ENCODE data around the gene RSPH10B2. TPM values are rescaled to one million over a fixed set of nuclear protein-coding genes. Genes with fewer than 3 reads are reported as not detected.

Gene RSPH10B2
- total and polyA plus RNA-seq, 2 of the 13 experiments (the other 11 are each of a cell fraction or from before 2014, with no cell fraction given), result 0.31 TPM; not detected in 1

- TF ChIP-seq POLR2A (IDR thresholded peaks at IDR 0.05; ENCODE audit: insufficient read depth in 1 of 2, low read depth in 2 of 2, low read length in 2 of 2) (peak; percentile 55 to 82), SRSF1 (optimal IDR thresholded peaks at IDR 0.05; ENCODE audit: low read depth, low read length) (no peak), BRF2 (CRISPR knock-in tag; IDR thresholded peaks at IDR 0.05) (no peak), HDAC1 (CRISPR knock-in tag; IDR thresholded peaks at IDR 0.05) (peak; percentile 59), ZFP36 (IDR thresholded peaks at IDR 0.05; ENCODE audit: borderline replicate concordance, low read depth, low read length, partially characterized antibody) (no peak), REXO4 (CRISPR knock-in tag; IDR thresholded peaks at IDR 0.05; ENCODE audit: borderline replicate concordance) (no peak), DR1 (CRISPR knock-in tag; IDR thresholded peaks at IDR 0.05) (0 out of 2 replicates have a peak, but pooled peaks have one; percentile 37), NFYB (CRISPR knock-in tag; IDR thresholded peaks at IDR 0.05) (peak; percentile 15; the same call in 1 of the 2 replicates), MATR3 (CRISPR knock-in tag; IDR thresholded peaks at IDR 0.05) (no peak), PHF21A (CRISPR knock-in tag; IDR thresholded peaks at IDR 0.05) (peak; percentile 64; the same call in 1 of the 2 replicates), FOXK1 (CRISPR knock-in tag; IDR thresholded peaks at IDR 0.05; ENCODE audit: borderline replicate concordance, low read depth) (peak; percentile 52; the same call in 1 of the 2 replicates), ZNF367 (CRISPR knock-in tag; IDR thresholded peaks at IDR 0.05; ENCODE audit: borderline replicate concordance) (no peak), ETV5 (CRISPR knock-in tag; IDR thresholded peaks at IDR 0.05; ENCODE audit: borderline replicate concordance) (peak; percentile 85), ZNF574 (CRISPR knock-in tag; IDR thresholded peaks at IDR 0.05) (0 out of 2 replicates have a peak, but pooled peaks have one; percentile 78), ZBTB8A (CRISPR knock-in tag; IDR thresholded peaks at IDR 0.05; ENCODE audit: borderline replicate concordance, low read depth) (no peak), ZNF264 (CRISPR knock-in tag; IDR thresholded peaks at IDR 0.05) (no peak), SCMH1 (CRISPR knock-in tag; IDR thresholded peaks at IDR 0.05; ENCODE audit: borderline replicate concordance) (no peak), MYC (CRISPR knock-in tag; IDR thresholded peaks at IDR 0.05; ENCODE audit: borderline replicate concordance) (peak; percentile 69), GABPA (IDR thresholded peaks at IDR 0.05; ENCODE audit: low read depth, low read length) (peak; percentile 84), GABPA (CRISPR knock-in tag; IDR thresholded peaks at IDR 0.05; ENCODE audit: low read depth) (peak; percentile 94), NFE2 (CRISPR knock-in tag; IDR thresholded peaks at IDR 0.05) (no peak), ZNF782 (CRISPR knock-in tag; IDR thresholded peaks at IDR 0.05; ENCODE audit: borderline replicate concordance) (no peak)
- TF ChIP-seq, protein P1, sequence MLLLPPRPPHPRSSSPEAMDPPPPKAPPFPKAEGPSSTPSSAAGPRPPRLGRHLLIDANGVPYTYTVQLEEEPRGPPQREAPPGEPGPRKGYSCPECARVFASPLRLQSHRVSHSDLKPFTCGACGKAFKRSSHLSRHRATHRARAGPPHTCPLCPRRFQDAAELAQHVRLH (CRISPR knock-in tag; IDR thresholded peaks at IDR 0.05; ENCODE audit: borderline replicate concordance, low read depth), result no peak; the same call in 1 of the 2 replicates
- TF ChIP-seq, protein P2, sequence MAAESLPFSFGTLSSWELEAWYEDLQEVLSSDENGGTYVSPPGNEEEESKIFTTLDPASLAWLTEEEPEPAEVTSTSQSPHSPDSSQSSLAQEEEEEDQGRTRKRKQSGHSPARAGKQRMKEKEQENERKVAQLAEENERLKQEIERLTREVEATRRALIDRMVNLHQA (CRISPR knock-in tag; IDR thresholded peaks at IDR 0.05), result no peak
- TF ChIP-seq, protein P3, sequence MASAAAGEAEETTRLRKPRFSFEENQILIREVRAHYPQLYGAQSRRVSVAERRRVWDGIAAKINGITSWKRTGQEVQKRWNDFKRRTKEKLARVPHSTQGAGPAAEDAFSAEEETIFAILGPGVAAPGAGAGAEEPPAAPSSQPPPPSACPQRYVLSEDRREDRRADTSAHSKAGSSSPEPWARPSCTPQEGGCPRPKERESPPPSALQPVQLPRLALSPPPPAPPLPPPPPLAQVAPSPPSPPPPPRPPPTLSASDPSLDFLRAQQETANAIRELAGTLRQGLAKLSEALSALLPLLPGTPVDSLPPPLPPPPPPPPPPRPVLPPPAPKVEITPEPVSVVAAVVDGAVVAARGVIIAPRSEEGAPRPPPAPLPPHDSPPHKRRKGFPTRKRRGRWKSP (CRISPR knock-in tag; IDR thresholded peaks at IDR 0.05), result 0 out of 2 replicates have a peak, but pooled peaks have one; percentile 14
These were observed 47.1 kb upstream of the RSPH10B2 start, which contains the start of gene ZNF12 (continued) for GRCh38 chr7:6706666-6707407.

All from HepG2 (cell line).